GM19239 (cell line): ENCODE measurements around the gene RGS17.
A peak's percentile ranks its signal among the peaks of the same experiment; 100 is the strongest.

ENCODE experiments used
- DNase-seq: peaks from one replicate; pipeline ENCODE4 v3.0.0; 2011; ENCODE audit warnings: low spot score; ENCODE audit not compliant: insufficient read length
- FAIRE-seq: peaks from 2 replicates; lab custom pipeline; 2011; peaks lifted over from hg19 to GRCh38; lab: Jason Lieb, UNC

The RGS17 gene

DNA sequence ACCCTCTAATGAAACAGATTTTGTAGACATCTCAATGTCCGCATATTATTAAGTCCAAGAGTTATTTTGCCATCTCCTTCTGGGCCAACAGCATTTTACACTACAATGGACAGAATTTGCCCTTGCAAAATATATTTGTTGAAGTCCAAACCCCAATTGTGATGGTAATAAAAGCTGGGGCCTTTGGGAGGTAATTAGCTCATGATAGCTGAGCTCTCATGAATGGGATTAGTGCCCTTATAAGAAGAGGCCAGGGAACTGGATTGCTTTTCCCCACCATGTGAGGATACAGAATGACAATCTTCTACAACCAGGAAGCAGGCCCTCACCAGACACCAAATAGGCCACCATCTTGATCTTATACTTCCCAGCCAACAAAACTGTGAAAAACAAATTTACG is 83.7 kb downstream of the RGS17 start:
- FAIRE-seq, result no peak
- no peak for DNase-seq

DNA sequence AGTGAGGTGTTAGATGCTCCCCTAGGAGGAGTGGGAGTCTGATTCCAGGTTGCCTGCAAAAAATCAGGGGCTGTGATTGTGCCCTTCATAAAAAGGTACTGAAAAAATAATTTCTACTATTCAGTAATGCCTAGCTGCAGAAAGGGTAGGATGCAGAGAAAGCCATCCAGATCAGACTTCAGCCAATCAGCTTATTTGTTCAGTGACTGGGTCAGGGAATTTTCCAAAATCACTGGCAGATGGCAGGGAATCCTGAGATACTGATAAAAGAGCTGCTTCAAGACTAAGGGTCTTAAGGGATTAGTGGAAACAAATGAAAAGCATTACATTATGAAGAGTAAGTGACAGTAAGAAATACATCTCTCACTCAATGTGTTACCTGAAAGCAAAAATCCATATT is 85.8 kb downstream of the RGS17 start:
- DNase-seq (no peak), FAIRE-seq (no peak)

GRCh38 chr6:153044295-153044694 is 86.8 kb downstream of the RGS17 start:
- no peak for FAIRE-seq
- no peak for DNase-seq

GRCh38 chr6:153043719-153044118 is 87.4 kb downstream of the RGS17 start:
- FAIRE-seq (no peak), DNase-seq (no peak)

DNA sequence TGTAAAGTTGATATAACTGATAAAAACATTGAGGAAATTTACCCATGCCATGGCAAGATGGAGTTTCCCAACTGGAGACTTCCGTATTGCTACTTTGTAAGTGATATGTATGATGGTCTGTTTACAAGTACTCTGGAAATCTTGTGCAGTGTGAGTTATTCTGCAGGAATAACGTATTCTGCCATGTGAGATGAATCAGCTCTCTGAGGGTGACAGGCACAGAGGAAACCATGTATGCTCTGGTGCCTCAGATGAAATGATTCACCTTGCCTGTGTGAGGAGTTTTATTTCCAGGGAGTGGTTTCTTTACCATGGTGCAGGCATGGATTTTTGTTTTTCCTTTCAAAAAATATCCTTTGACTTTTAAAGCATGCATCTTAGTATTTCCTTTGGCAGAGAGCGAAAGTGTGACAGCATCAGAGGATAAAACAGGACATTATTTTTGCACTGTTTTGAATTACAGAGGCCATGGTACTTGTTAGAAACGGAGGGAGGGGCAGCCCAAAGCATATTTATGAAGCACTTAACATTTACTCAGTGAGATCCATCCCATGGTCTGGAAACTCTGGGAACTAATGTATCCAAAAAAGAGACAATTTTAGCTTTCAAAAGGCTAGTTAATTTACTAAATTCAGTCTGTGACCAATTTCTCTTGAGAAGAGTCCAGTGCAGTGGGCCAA is 92.6 kb downstream of the RGS17 start:
- no peak for FAIRE-seq
- DNase-seq, result no peak

DNA sequence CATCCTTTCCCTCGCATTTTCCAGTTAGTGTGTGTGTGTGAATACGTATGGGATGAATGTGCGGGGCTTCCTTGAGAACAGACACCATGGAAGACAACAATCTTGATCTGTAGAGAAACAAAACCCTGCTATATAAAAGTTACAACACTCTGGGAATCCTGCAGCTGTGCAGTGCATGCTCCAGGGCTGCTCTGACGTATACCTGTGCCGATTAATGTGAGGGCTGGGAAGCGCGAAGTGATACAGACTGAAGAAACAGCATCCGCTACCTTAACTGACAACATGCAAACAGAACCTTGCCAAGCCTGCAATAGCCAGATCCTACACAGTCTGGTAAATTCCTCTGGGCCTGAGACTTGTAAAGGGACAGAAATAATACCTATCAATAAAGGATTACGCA is 96.9 kb downstream of the RGS17 start:
- FAIRE-seq (no peak), DNase-seq (no peak)

GRCh38 chr6:153032255-153032882 is 98.7 kb downstream of the RGS17 start:
- DNase-seq (no peak), FAIRE-seq (peak; percentile 39)

DNA sequence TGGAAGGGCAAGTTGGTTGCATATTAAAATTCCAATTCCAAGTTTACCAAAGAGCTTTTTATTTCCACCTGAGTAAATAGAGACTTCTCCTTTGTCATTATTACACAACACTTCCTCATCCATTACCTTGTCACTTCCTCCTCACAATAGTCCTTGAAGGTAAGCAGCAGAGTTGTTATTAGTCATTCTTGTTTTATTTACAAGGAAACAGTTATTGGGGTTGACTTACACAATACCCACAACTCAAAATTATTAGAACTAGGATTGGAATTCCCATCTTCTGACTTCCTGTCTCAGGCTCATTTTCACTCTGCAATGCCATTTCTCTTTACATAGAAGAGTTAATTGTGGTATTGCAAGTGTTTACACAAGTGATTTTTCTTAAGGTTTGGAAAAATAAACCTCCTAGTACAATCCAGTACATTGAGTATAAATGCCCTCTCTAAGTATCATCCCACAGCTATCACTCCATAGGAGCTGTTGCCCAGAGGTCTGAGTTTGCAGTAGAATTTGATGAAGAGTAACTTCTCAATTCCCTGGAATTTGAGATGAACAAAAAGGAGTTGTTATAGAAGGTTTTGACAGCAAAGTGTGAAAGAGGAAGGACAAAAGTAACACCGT is 99.6 kb downstream of the RGS17 start:
- DNase-seq (no peak), FAIRE-seq (no peak)

DNA sequence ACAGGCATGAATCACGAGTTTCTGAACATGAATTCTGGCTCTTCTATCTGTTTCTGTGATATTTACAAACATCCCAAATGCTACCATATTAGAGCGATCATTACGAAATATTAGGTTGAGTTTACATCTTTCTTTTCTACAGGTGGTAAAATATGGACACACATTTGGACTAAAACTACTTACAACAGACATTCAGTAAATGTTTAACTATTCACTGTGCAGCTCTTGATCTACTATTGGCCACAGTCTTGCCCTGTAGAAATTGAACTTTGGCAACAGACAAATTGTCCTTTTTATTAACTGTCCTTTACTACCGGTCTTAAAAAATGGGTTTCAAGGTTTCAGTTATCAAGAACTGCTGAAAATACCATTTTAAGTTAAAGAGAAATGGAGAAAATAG is 102.1 kb downstream of the RGS17 start:
- DNase-seq, result no peak
- FAIRE-seq, result no peak

DNA sequence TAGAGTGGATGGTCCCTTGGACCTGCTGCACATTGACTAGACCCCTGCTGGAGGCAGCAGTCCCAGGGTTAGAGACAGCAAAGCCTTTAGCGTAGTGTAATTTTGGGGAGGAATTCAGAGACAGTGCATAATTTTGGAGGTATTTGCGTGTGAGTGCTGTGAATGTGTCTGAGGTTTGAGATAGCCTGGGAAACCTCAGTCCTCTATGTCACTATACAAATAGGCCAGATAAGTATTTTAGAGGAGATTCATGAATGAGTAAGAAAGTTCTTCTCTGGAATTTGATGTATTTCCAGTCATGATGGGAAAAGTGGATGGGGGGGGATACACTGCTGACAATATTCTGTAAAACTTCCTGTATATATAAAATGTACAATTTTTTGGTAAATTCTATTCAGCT is 102.8 kb downstream of the RGS17 start:
- DNase-seq, result no peak
- FAIRE-seq, result no peak

GRCh38 chr6:153027480-153027879 is 103.6 kb downstream of the RGS17 start:
- FAIRE-seq, result no peak

DNA sequence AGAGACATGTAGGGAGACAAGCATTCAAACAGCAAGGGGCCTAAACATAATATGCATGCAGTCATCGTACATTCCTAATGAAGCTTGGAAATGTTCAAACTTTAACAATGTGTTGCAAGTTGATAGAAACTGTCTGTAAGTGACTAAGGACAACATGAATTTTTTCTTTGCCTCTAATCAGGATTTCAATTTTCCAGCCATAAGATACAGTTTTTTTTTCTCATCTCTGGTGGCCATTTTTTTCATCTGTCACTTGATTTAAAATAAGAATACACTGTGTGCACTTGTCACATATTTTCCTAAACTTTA is 106.4 kb downstream of the RGS17 start:
- DNase-seq (no peak), FAIRE-seq (no peak)

More at GRCh38 chr6:153027480-153027879, 103.6 kb downstream of the RGS17 start:
- DNase-seq, result no peak

DNA sequence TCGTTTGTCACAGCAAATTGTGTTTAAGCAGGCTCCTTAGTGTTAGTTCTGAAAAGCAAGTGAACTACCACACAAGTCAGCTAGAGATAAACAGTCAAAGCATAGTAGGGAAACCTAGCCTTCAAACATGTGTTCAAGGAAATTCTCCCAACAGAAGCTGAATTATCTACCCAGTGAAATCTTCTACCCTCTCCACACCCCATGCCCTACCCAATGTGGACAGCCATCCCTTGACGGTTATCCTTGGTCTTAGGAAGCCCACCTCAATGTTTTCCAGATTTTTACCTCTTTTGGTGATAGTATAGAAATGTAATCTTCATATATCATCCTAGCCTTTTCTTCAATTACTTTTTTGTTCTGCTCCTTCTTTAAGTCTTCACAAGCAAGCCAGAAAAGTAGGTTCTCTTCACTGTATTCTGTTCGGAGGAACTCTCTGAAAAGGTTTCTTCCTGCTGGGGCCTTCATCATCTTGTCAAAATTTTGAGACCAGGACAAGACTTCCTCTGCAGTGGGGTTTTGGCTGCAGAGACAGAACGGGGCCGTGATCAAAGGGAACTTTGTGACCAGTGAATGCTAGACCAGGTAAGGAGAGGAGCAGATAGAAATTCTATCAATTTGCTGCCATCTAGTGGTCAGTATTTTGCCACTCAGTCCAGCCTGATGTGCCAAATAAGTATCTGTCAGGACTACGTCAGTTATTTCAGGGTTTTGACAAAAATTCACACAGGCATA is 106.9 kb downstream of the RGS17 start:
- peak; percentile 84 for FAIRE-seq
- peak; percentile 27 for DNase-seq

DNA sequence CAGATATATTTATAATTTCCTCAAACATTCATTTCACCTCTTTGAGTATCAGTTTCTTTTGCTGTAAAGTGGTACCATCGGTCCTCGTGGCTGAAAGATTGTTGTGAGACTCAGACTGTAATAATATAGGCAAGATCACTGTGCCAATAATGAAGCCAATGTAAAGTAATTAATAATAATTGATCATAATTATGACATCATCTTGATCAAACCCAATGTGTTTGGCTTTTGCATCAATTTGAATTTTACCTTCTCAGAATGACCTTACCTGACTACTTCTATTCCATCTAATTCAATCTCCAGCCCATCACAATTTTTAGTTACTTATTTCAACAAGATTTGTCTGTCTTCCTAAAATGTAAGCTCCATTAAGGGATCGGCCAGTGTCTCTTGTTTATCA is 112.7 kb downstream of the RGS17 start:
- FAIRE-seq (no peak), DNase-seq (no peak)

DNA sequence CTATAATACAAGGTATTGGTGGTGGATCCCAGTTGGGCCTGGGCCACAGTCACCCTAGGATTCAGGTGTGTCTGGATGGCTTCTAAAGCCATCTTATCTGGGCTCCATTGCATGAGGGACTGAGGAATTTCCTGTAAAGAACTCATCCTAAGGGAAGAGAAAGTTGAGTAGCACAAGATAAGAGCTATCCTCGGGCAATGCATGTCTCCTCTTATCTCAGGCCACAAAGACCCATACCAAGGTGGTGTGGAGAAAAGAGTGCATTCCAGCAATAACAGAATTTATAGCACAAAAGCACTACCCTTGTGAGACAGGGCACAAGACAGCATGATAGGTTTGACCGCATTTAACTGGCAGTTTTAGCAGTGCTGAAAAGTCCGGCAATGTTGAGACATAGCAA is 114.2 kb downstream of the RGS17 start:
- no peak for FAIRE-seq
- DNase-seq, result no peak

DNA sequence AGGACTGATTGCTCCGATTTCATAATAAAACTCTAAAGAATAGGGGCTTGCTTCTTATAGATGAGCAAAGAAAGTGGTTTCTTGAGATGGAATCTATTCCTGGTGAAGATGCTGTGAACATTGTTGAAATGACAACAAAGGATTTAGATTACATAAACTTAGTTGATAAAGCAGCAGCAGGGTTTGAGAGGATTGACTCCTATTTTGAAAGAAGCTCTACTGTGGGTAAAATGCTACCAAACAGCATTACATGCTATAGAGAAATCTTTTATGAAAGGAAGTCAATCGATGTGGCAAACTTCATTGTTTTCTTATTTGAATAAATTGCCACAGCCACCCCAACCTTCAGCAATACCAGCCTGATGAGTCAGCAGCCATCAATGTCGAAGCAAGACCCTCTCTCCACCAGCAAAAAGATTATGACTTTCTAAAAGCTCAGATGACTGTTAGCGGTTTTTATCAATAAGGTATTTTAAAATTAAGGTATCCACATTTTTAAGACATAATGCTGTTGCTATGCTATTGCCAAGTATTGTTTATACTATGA is 115.9 kb downstream of the RGS17 start:
- DNase-seq (no peak), FAIRE-seq (no peak)

GRCh38 chr6:153013438-153013837 is 117.6 kb downstream of the RGS17 start:
- FAIRE-seq, result peak; percentile 33
- no peak for DNase-seq

- no peak for FAIRE-seq
- no peak for DNase-seq
Observed at GRCh38 chr6:153012856-153013255, 118.2 kb downstream of the RGS17 start.

GRCh38 chr6:153003366-153003690 is 127.8 kb downstream of the RGS17 start:
- DNase-seq (no peak), FAIRE-seq (no peak)

DNA sequence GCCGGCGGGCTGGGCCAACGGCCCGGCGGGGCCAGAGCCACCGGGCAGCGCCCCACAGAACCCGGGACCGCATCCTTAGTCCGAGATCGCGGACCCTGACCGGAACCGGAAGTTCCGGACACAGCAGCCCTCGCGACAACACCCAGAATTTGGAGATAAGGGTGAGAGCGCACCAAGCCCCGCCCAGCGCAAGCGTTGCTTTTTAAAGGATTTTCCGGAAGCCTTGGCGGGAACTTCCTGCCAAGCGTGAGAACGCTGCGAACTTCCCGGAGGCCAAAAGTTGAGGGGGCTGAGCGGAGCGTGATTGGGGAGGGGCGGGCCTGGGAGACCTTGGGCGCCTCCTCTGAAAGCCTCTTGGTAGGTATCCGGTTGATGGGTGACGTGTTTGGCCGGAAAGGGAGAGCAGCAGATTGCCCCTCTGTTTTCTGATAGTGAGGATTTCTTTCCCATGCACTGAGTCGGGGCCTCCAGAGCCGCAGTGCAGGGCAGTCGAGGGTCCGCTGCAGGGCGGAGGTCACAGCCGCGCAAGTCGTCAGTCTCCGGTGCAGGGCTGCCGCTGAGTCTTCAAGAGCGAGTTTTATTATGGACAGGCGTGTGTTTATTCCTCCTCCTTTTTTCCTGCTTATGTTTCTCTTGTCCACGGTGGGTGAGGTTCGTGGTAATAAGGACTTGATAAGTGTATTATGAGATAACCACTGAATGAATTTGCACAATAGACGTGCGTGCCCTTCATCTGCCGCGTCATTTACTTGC is 128.3 kb downstream of the RGS17 start, which contains the start of gene MTRF1L:
Gene MTRF1L (minus strand): TSS at position 97 of the 753 bp plus-strand sequence. CDS start 24 bp downstream, at position 73.
- DNase-seq (peak; percentile 75), FAIRE-seq (peak; percentile 98)
